Endodermal cell (in vitro differentiated cells): ENCODE data around the gene PLCG2. TPM values are rescaled to one million over a fixed set of nuclear protein-coding genes. Genes with fewer than 3 reads are reported as not detected.
"Not testable (repeated sequence)": the region's sequence is repeated elsewhere in the genome, so short reads cannot be mapped to it uniquely, and the experiment has no call there.

Source experiments
- DNase-seq: peaks from one replicate; pipeline ENCODE4 v3.0.0-alpha.2; 2017
- H3K27ac ChIP-seq: 2 replicates; pipeline ENCODE4 v1.5.1; 2013; ENCODE audit warnings: mild to moderate bottlenecking, low read depth, low read length, moderate library complexity
- H3K27me3 ChIP-seq: 2 replicates; pipeline ENCODE4 v1.6.1; 2013; ENCODE audit warnings: mild to moderate bottlenecking, low read length, moderate library complexity; ENCODE audit not compliant: insufficient read depth, control insufficient read depth, poor library complexity, severe bottlenecking
- H3K36me3 ChIP-seq: 2 replicates; pipeline ENCODE4 v1.7.0; 2013; ENCODE audit warnings: mild to moderate bottlenecking, low read length, moderate library complexity; ENCODE audit not compliant: control insufficient read depth, insufficient read depth
- H3K4me1 ChIP-seq: one replicate; pipeline ENCODE4 v1.7.0; 2013; ENCODE audit warnings: low read length; ENCODE audit not compliant: control insufficient read depth, insufficient read depth
- H3K4me3 ChIP-seq: 2 replicates; pipeline ENCODE4 v1.5.1; 2013; ENCODE audit warnings: mild to moderate bottlenecking, low read length, moderate library complexity
- H3K9ac ChIP-seq: 2 replicates; pipeline ENCODE4 v1.6.1; 2013; ENCODE audit warnings: mild to moderate bottlenecking, low read length, moderate library complexity; ENCODE audit not compliant: poor library complexity, severe bottlenecking; ENCODE audit errors: extremely low read depth
- H3K9me3 ChIP-seq: 2 replicates; pipeline ENCODE4 v1.6.1; 2013; ENCODE audit warnings: mild to moderate bottlenecking, low read length, moderate library complexity; ENCODE audit not compliant: control insufficient read depth
- H3K27ac Mint-ChIP-seq: 2 replicates; pipeline ENCODE4 v1.8.0; 2020; ENCODE audit warnings: mixed read lengths
- H3K27me3 Mint-ChIP-seq: 2 replicates; pipeline ENCODE4 v1.8.0; 2021; ENCODE audit warnings: mild to moderate bottlenecking, mixed read lengths; ENCODE audit not compliant: insufficient read depth
- H3K36me3 Mint-ChIP-seq: 2 replicates; pipeline ENCODE4 v1.8.0; 2020; ENCODE audit warnings: low read depth, mixed read lengths
- H3K4me1 Mint-ChIP-seq: 2 replicates; pipeline ENCODE4 v1.8.0; 2020; ENCODE audit warnings: mixed read lengths
- H3K4me3 Mint-ChIP-seq: 2 replicates; pipeline ENCODE4 v1.8.0; 2020; ENCODE audit warnings: mild to moderate bottlenecking, moderate library complexity, mixed read lengths
- H3K9me3 Mint-ChIP-seq: 2 replicates; pipeline ENCODE4 v1.8.0; 2020; ENCODE audit warnings: mild to moderate bottlenecking, mixed read lengths
- CTCF ChIP-seq: fragments of 200-600 bp; sonication (generic); conservative IDR thresholded peaks from 2 replicates; pipeline ENCODE4 v1.5.0; 2021; ENCODE audit warnings: antibody characterized with exemption, mild to moderate bottlenecking
- WGBS, 2 experiments: methylation state at CpG; one replicate each; pipeline versions ENCODE4 v1.1.5 to v1.1.7; 2013; ENCODE audit warnings: missing lambda C conversion rate in 2 of 2, mixed read lengths in 1 of 2; ENCODE audit not compliant: insufficient coverage in 1 of 2, insufficient read length in 1 of 2; 5-methylcytosine and 5-hydroxymethylcytosine counted together
- total RNA-seq, 2 donors: library from RNA; stranded (reverse); fragmentation: NEBNext Ultra II Directional in 1 of 2; extraction: Animal tissue kit (Norgen Biotek cat#: 25700) in 1 of 2; gene quantifications; 2 replicates in 1 of 2; 3 replicates in 1 of 2; pipeline ENCODE4 v1.2.1, GENCODE V29; 2021

PLCG2 gene
- total RNA-seq, 2 donors from 2014 or later, result 34.7 to 48.4 TPM

- Mint-ChIP-seq H3K36me3 (no peaks in the 10 kb centered on the region), H3K27ac (no peak overlapping the region), H3K4me3 (no peak overlapping the region), H3K27me3 (no peaks in the 10 kb centered on the region), H3K9me3 (no peaks in the 10 kb centered on the region), H3K4me1 (no peaks in the 10 kb centered on the region)
- no peaks in the 10 kb centered on the region for H3K27me3 ChIP-seq
- H3K4me3 ChIP-seq, result no peak overlapping the region
- no peaks in the 10 kb centered on the region for H3K4me1 ChIP-seq
- H3K36me3 ChIP-seq, result no peaks in the 10 kb centered on the region
- no peaks in the 10 kb centered on the region for H3K9me3 ChIP-seq
- WGBS, 2 experiments, result 0 to 47% methylated on average over 1 to 2 of the region's 2 CpGs
- no peak for DNase-seq
- no peak for TF ChIP-seq CTCF
- H3K27ac ChIP-seq, result no peak overlapping the region
- H3K9ac ChIP-seq, result no peak overlapping the region
Measured at GRCh38 chr16:81758376-81758775, 20.7 kb upstream of the PLCG2 start.

GRCh38 chr16:81762322-81762721 is 16.8 kb upstream of the PLCG2 start:
- not testable (repeated sequence) for H3K9me3 Mint-ChIP-seq, H3K4me1 Mint-ChIP-seq, H3K27ac ChIP-seq, H3K4me3 ChIP-seq, H3K9me3 ChIP-seq, DNase-seq, H3K36me3 ChIP-seq, H3K27ac Mint-ChIP-seq, H3K27me3 ChIP-seq, H3K4me3 Mint-ChIP-seq, H3K9ac ChIP-seq, H3K36me3 Mint-ChIP-seq, H3K4me1 ChIP-seq, H3K27me3 Mint-ChIP-seq
- WGBS, 2 experiments, result 77 to 100% methylated on average over 2 to 4 of the region's 4 CpGs

DNA sequence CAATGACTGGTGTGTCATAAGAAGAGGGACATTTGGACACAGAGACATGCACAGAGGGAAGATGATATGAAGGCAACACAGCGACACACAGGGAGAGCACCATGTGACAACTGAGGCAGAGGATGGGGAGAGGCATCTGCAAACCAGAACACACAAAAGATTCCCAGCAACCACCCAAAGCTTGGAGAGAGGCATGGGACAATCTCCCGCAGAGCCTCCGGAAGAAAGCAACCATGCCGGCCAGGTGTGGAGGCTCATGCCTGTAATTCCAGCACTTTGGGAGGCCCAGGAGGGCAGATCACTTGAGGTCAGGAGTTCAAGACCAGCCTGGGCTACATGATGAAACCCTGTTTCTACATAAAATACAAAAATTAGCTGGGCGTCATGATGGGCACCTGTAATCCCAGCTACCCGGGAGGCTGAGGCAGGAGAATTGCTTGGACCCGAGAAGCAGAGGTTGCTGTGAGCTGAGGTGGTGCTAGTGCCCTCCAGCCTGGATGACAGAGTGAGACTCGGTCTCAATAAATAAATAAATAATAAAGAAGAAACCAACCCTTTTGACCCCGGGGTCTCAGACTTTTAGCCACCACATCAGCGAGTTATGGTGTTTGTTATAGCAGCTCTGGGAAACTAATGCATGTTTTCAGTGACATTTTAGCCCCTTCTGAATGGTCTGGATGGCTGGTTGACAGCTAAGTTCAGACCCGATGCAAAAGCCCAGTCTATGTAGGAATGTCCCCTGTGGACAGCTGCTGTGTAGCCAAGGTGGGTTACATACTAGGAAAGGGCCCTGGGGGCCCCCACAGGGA is 13.8 kb upstream of the PLCG2 start:
- TF ChIP-seq CTCF, result no peak
- Histone ChIP-seq H3K9ac (no peak overlapping the region), H3K27ac (no peak overlapping the region), H3K36me3 (no peaks in the 10 kb centered on the region), H3K4me1 (no peaks in the 10 kb centered on the region), H3K4me3 (no peak overlapping the region), H3K27me3 (no peaks in the 10 kb centered on the region), H3K9me3 (no peaks in the 10 kb centered on the region)
- WGBS, 2 experiments, result 90 to 93% methylated on average over 7 to 10 of the region's 11 CpGs
- Mint-ChIP-seq H3K9me3 (no peaks in the 10 kb centered on the region), H3K4me3 (no peak overlapping the region), H3K4me1 (peaks cover 2% of the 10 kb centered on the region), H3K27ac (no peak overlapping the region), H3K36me3 (no peaks in the 10 kb centered on the region), H3K27me3 (peaks cover 1% of the 10 kb centered on the region)
- no peak for DNase-seq

GRCh38 chr16:81765969-81766368 is 13.1 kb upstream of the PLCG2 start:
- Mint-ChIP-seq H3K36me3 (no peaks in the 10 kb centered on the region), H3K4me3 (no peak overlapping the region), H3K27me3 (peaks cover 1% of the 10 kb centered on the region), H3K4me1 (peaks cover 3% of the 10 kb centered on the region), H3K9me3 (no peaks in the 10 kb centered on the region), H3K27ac (no peak overlapping the region)
- TF ChIP-seq CTCF, result no peak
- Histone ChIP-seq H3K27ac (no peak overlapping the region), H3K4me1 (no peaks in the 10 kb centered on the region), H3K27me3 (no peaks in the 10 kb centered on the region), H3K9ac (no peak overlapping the region), H3K4me3 (no peak overlapping the region), H3K9me3 (no peaks in the 10 kb centered on the region), H3K36me3 (no peaks in the 10 kb centered on the region)
- no peak for DNase-seq
